Prostate gland (tissue), 2 donors: ENCODE measurements around the gene CATSPERD. TPM values are rescaled to one million over a fixed set of nuclear protein-coding genes. Genes with fewer than 3 reads are reported as not detected.
"Not testable (repeated sequence)": the region's sequence is repeated elsewhere in the genome, so short reads cannot be mapped to it uniquely, and the experiment has no call there.

Experiments
- DNase-seq: peaks from one replicate; pipeline ENCODE4 v3.0.0-alpha.2; 2019; ENCODE audit warnings: low spot score
- H3K27ac ChIP-seq, 2 donors: fragments of 200-600 bp; sonication (generic); 2 replicates each; pipeline ENCODE4 v1.5.1; 2017 to 2019
- H3K27me3 ChIP-seq: fragments of 200-600 bp; sonication (generic); replicated peaks from 2 replicates; pipeline ENCODE4 v1.5.1; 2019; ENCODE audit not compliant: insufficient read depth
- H3K36me3 ChIP-seq, 2 donors: fragments of 200-600 bp; sonication (generic); 1 replicate in 1 of 2; 2 replicates in 1 of 2; pipeline versions ENCODE4 v1.5.1 to v1.8.1; 2017 to 2019
- H3K4me1 ChIP-seq: fragments of 200-600 bp; sonication (generic); replicated peaks from 2 replicates; pipeline ENCODE4 v1.5.1; 2019
- H3K4me3 ChIP-seq, 2 donors: fragments of 200-600 bp; sonication (generic); 2 replicates each; pipeline ENCODE4 v1.5.1; 2017 to 2019
- H3K9me3 ChIP-seq: fragments of 200-600 bp; sonication (generic); 2 replicates; pipeline ENCODE4 v1.5.1; 2017
- CTCF ChIP-seq, 4 experiments: fragments of 200-600 bp in 2 of 4; fragments of 450-650 bp in 2 of 4; sonication (generic) in 2 of 4; IDR thresholded peaks; 1 replicate in 3 of 4; 2 replicates in 1 of 4; pipeline ENCODE4 v1.5.1; 2016 to 2019; ENCODE audit warnings: antibody characterized with exemption in 4 of 4, mild to moderate bottlenecking in 2 of 4, moderate library complexity in 2 of 4
- POLR2A ChIP-seq: fragments of 450-650 bp; IDR thresholded peaks from one replicate; pipeline ENCODE4 v1.6.1; 2016; ENCODE audit warnings: antibody characterized with exemption, mild to moderate bottlenecking
- POLR2AphosphoS5 ChIP-seq: sonication (generic); formaldehyde crosslinking; IDR thresholded peaks from one replicate; pipeline ENCODE4 v1.6.1; 2017; ENCODE audit warnings: antibody characterized with exemption
- WGBS: methylation state at CpG from one replicate; pipeline ENCODE4 v1.1.5; 2018; 5-methylcytosine and 5-hydroxymethylcytosine counted together
- intact Hi-C: fragments of 100-400 bp; cut with DNase I; formaldehyde crosslinking; loops from one replicate; pipeline ENCODE4 v1.14.2; 2022
- total RNA-seq, 2 donors: library from RNA; depleted of rRNA; stranded (reverse); fragments of >200 nt; gene quantifications; one replicate each; pipeline ENCODE4 v1.1.0, GENCODE V29; 2016

The CATSPERD gene
- total RNA-seq, 2 donors from 2014 or later = 1.4 TPM; not detected in 1

GRCh38 chr19:5743630-5744029, 23.2 kb downstream of the CATSPERD start:
- no peaks in the 10 kb centered on the region for H3K9me3 ChIP-seq
- no peak overlapping the region for H3K27ac ChIP-seq
- no peaks in the 10 kb centered on the region for H3K36me3 ChIP-seq
- H3K27me3 ChIP-seq = no peaks in the 10 kb centered on the region
- intact Hi-C loops = no loop called here
- H3K4me1 ChIP-seq = no peaks in the 10 kb centered on the region
- TF ChIP-seq CTCF (IDR thresholded peaks at IDR 0.05) (no peak), POLR2AphosphoS5 (no peak), POLR2A (no peak)
- H3K4me3 ChIP-seq = no peak overlapping the region
- no peak for DNase-seq

- H3K4me1 ChIP-seq, H3K27me3 ChIP-seq, H3K4me3 ChIP-seq, DNase-seq, intact Hi-C loops, H3K27ac ChIP-seq, H3K36me3 ChIP-seq, H3K9me3 ChIP-seq: not testable (repeated sequence)
- 87% methylated on average over 10 of the region's 10 CpGs for WGBS
Observed at GRCh38 chr19:5744999-5745398, 24.6 kb downstream of the CATSPERD start.

GRCh38 chr19:5748920-5749319, 28.5 kb downstream of the CATSPERD start:
- H3K4me3 ChIP-seq, intact Hi-C loops, H3K27me3 ChIP-seq, H3K27ac ChIP-seq, DNase-seq, H3K4me1 ChIP-seq, H3K36me3 ChIP-seq, H3K9me3 ChIP-seq: not testable (repeated sequence)
- WGBS = 26% methylated on average over 6 of the region's 6 CpGs

- intact Hi-C loops = no loop called here
- TF ChIP-seq CTCF (IDR thresholded peaks at IDR 0.05) = no peak
- TF ChIP-seq POLR2AphosphoS5 = no peak
- TF ChIP-seq POLR2A = no peak
Observed at GRCh38 chr19:5749505-5749904, 29.1 kb downstream of the CATSPERD start.

GRCh38 chr19:5751709-5752108, 31.3 kb downstream of the CATSPERD start:
- Histone ChIP-seq H3K36me3 (no peaks in the 10 kb centered on the region), H3K4me3 (no peak overlapping the region), H3K27me3 (no peaks in the 10 kb centered on the region), H3K9me3 (no peaks in the 10 kb centered on the region), H3K4me1 (no peaks in the 10 kb centered on the region), H3K27ac (no peak overlapping the region)
- TF ChIP-seq POLR2AphosphoS5 = no peak
- TF ChIP-seq CTCF (IDR thresholded peaks at IDR 0.05) = no peak
- no peak for TF ChIP-seq POLR2A
- DNase-seq = no peak
- WGBS = 79% methylated on average over 7 of the region's 7 CpGs
- intact Hi-C loops = no loop called here

More at GRCh38 chr19:5749505-5749904, 29.1 kb downstream of the CATSPERD start:
- no peak overlapping the region for H3K4me3 ChIP-seq
- H3K9me3 ChIP-seq = no peaks in the 10 kb centered on the region
- DNase-seq = no peak
- H3K27me3 ChIP-seq = no peaks in the 10 kb centered on the region
- no peaks in the 10 kb centered on the region for H3K36me3 ChIP-seq
- H3K27ac ChIP-seq = no peak overlapping the region
- 92% methylated on average over 5 of the region's 5 CpGs for WGBS
- no peaks in the 10 kb centered on the region for H3K4me1 ChIP-seq

- Histone ChIP-seq H3K4me1 (no peaks in the 10 kb centered on the region), H3K27ac (no peak overlapping the region), H3K27me3 (no peaks in the 10 kb centered on the region), H3K36me3 (no peaks in the 10 kb centered on the region), H3K9me3 (no peaks in the 10 kb centered on the region), H3K4me3 (no peak overlapping the region)
- WGBS = 65% methylated on average over 6 of the region's 6 CpGs
- TF ChIP-seq CTCF (IDR thresholded peaks at IDR 0.05) = no peak
- no peak for TF ChIP-seq POLR2AphosphoS5
- TF ChIP-seq POLR2A = no peak
- intact Hi-C loops = no loop called here
- no peak for DNase-seq
Observed at GRCh38 chr19:5753743-5754142, 33.3 kb downstream of the CATSPERD start.
